Left ventricle myocardium inferior (tissue), 1 donor: ENCODE measurements around the gene ZNF438. TPM values are rescaled to one million over a fixed set of nuclear protein-coding genes. Genes with fewer than 3 reads are reported as not detected.

ENCODE experiments used
- DNase-seq: peaks from one replicate; pipeline ENCODE4 v3.0.0-alpha.2; 2020
- H3K27ac ChIP-seq: fragments of 200-600 bp; replicated peaks from 2 replicates; pipeline ENCODE4 v1.8.0; 2021
- H3K27me3 ChIP-seq: fragments of 200-600 bp; 2 replicates; pipeline ENCODE4 v1.8.0; 2021; ENCODE audit warnings: low read depth
- H3K36me3 ChIP-seq: fragments of 200-600 bp; 2 replicates; pipeline ENCODE4 v1.8.0; 2021
- H3K4me1 ChIP-seq: fragments of 200-600 bp; 2 replicates; pipeline ENCODE4 v1.8.0; 2021
- H3K4me3 ChIP-seq: fragments of 200-600 bp; 2 replicates; pipeline ENCODE4 v1.8.0; 2021; ENCODE audit warnings: mild to moderate bottlenecking, moderate library complexity
- H3K9me3 ChIP-seq: fragments of 200-600 bp; replicated peaks from 2 replicates; pipeline ENCODE4 v1.8.0; 2021
- intact Hi-C: fragments of 100-400 bp; cut with micrococcal nuclease; formaldehyde crosslinking; loops from one replicate; pipeline ENCODE4 v1.11.0; 2022
- total RNA-seq: library from RNA; stranded (reverse); fragmentation: NEBNext Ultra II Directional; extraction: Animal tissue kit (Norgen Biotek cat#: 25700); gene quantifications from one replicate; pipeline ENCODE4 v1.2.1, GENCODE V29; 2021
- TF ChIP-seq, protein P1 (sequence below): fragments of 200-600 bp; IDR thresholded peaks from 2 replicates; pipeline ENCODE4 v1.8.0; 2021; ENCODE audit warnings: antibody characterized with exemption, mild to moderate bottlenecking, borderline replicate concordance
- donor health status: DM: no; HTN: yes; CAD: no; lungs with severe emphysema.

Gene ZNF438
- total RNA-seq, 1 donor from 2014 or later, result 13.2 TPM

DNA sequence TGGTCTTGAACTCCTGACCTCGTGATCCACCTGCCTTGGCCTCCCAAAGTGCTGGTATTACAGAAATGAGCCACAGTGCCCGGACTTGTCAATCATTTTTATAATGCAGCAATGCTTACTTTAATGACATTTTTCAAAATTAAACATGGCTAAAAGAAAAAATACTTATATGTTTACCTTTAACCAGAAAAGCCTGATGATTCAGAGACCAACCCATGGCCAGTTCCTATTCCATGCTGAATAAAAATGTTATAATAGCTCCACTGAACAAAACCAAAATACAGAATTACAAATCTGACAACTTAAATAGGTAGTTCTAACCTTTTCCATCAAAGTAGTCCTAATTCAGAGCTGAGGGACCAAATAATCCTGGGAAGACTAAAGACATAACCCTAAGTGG lies 21.6 kb downstream of the ZNF438 start:
- no peak for DNase-seq
- Histone ChIP-seq H3K27me3 (no peaks in the 10 kb centered on the region), H3K4me1 (peaks cover 75% of the 10 kb centered on the region), H3K27ac (no peak overlapping the region), H3K36me3 (no peaks in the 10 kb centered on the region), H3K4me3 (no peak overlapping the region), H3K9me3 (no peaks in the 10 kb centered on the region)
- TF ChIP-seq, protein P1, sequence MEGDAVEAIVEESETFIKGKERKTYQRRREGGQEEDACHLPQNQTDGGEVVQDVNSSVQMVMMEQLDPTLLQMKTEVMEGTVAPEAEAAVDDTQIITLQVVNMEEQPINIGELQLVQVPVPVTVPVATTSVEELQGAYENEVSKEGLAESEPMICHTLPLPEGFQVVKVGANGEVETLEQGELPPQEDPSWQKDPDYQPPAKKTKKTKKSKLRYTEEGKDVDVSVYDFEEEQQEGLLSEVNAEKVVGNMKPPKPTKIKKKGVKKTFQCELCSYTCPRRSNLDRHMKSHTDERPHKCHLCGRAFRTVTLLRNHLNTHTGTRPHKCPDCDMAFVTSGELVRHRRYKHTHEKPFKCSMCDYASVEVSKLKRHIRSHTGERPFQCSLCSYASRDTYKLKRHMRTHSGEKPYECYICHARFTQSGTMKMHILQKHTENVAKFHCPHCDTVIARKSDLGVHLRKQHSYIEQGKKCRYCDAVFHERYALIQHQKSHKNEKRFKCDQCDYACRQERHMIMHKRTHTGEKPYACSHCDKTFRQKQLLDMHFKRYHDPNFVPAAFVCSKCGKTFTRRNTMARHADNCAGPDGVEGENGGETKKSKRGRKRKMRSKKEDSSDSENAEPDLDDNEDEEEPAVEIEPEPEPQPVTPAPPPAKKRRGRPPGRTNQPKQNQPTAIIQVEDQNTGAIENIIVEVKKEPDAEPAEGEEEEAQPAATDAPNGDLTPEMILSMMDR, result no peak
- intact Hi-C loops, result no loop called here

DNA sequence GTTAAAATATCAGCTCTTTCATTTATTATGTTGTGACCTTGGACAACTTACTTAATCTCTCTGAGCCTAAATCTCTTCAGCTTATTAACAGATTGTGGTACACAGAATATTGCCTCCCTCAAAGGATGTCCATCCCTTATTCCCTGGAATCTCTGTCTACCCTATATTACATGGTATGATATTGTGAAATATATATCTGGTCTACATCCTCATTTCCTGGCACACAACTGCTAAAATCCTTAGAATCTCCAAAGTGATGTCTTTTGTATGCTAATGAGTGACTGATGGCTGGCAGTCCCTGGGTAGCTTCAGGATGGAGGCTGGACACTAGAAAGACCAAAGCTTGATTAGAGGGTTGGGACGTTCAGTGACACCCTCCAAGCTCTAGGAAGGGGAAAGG lies 25.8 kb downstream of the ZNF438 start:
- H3K36me3 ChIP-seq, result no peaks in the 10 kb centered on the region
- no peak for DNase-seq
- H3K4me1 ChIP-seq, result peaks cover 60% of the 10 kb centered on the region
- H3K4me3 ChIP-seq, result no peak overlapping the region
- intact Hi-C loops, result no loop called here
- TF ChIP-seq, protein P1, result no peak
- H3K9me3 ChIP-seq, result no peaks in the 10 kb centered on the region
- no peaks in the 10 kb centered on the region for H3K27me3 ChIP-seq
- H3K27ac ChIP-seq, result peak overlapping the region; percentile 45

DNA sequence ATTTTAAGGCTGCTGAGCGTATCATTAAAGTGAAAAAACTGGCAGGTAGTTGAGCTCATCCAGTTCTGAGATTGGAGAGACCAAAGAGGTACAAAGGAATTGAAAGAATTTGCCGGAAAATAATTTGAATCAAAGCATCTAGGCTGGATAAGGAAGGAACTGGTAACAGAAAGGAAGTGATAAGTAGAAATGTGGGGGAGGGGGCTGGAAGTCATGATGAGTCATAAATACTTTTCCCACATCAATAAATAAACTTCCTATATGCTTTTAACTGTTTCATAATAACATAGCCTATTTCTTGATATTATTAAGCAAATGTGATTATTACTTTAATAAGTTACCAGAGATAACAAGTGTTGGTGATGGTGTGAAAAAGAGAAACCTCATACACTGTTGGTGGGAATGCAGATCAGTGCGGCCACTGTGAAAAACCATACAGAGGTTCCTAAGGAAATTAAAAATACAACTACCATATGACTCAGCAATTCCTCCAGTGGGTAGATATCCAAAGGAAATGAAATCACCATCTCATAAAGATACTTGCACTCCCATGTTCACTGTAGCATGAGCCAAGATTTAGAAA lies 27.0 kb downstream of the ZNF438 start:
- Histone ChIP-seq H3K9me3 (no peaks in the 10 kb centered on the region), H3K4me3 (no peak overlapping the region), H3K27me3 (no peaks in the 10 kb centered on the region), H3K27ac (peak overlapping the region; percentile 45), H3K4me1 (peaks cover 66% of the 10 kb centered on the region), H3K36me3 (no peaks in the 10 kb centered on the region)
- TF ChIP-seq, protein P1, result no peak
- DNase-seq, result no peak
- intact Hi-C loops, result no loop called here

DNA sequence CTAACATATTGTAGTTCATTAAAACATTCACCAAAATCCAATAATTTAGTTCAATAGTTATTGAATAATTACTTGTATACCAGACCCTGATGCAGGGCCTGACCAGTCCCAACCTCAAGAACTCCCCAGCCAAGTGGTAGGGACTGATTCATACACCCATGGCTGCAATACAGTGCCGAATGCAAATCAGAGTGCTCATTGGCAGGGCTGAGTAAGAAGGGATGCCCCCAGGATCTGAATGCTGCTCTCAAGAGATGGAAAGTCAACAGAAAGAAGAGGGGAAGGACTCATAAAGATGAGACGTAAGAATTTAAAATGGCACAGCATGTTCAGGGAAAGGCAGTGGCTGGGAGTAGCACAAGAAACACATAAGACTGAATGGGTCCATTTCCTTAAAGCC lies 29.9 kb downstream of the ZNF438 start:
- H3K4me3 ChIP-seq, result no peak overlapping the region
- H3K4me1 ChIP-seq, result peaks cover 57% of the 10 kb centered on the region
- no peak for DNase-seq
- no peaks in the 10 kb centered on the region for H3K36me3 ChIP-seq
- H3K27me3 ChIP-seq, result no peaks in the 10 kb centered on the region
- no peak overlapping the region for H3K27ac ChIP-seq
- intact Hi-C loops, result no loop called here
- TF ChIP-seq, protein P1, result no peak
- no peaks in the 10 kb centered on the region for H3K9me3 ChIP-seq

DNA sequence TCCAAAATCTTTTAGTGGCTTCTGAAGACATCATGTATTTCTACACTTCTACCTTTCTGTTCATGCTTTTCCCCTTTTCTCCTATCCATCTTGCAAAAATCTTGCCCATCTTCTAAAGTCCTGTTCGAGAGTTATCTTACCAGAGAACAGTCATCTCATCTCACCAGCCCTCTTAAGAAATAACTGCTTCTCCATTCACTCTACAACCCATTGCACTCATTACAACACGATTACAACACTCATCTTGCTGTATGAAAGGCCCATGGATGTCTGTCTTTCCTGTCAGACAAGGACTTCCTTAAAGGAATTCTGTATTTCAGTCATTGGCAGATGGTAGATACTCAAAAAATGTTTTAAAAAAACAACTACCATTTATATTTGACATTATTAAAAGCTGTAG lies 30.8 kb downstream of the ZNF438 start:
- no peaks in the 10 kb centered on the region for H3K27me3 ChIP-seq
- no peak overlapping the region for H3K27ac ChIP-seq
- H3K9me3 ChIP-seq, result no peaks in the 10 kb centered on the region
- TF ChIP-seq, protein P1, result no peak
- H3K4me3 ChIP-seq, result no peak overlapping the region
- peaks cover 54% of the 10 kb centered on the region for H3K4me1 ChIP-seq
- no peaks in the 10 kb centered on the region for H3K36me3 ChIP-seq
- DNase-seq, result no peak
- intact Hi-C loops, result no loop called here
